Erythroblast (primary cell): ENCODE measurements around the gene POU3F4.

Source experiments
- GATA1 ChIP-seq: IDR thresholded peaks from 2 replicates; pipeline ENCODE4 v1.6.1; 2011; ENCODE audit warnings: low read depth, mild to moderate bottlenecking, control low read depth, low read length, moderate library complexity
- POLR2A ChIP-seq: IDR thresholded peaks from 2 replicates; pipeline ENCODE4 v1.6.1; 2011; ENCODE audit warnings: mild to moderate bottlenecking, low read length

GRCh38 chrX:83501003-83501402 is 7.1 kb upstream of the POU3F4 start:
- TF ChIP-seq POLR2A (no peak), GATA1 (no peak)
